HEK293 (cell line): ENCODE results near the gene SPG11.

Experiments used
- GLI2 ChIP-seq: fragments of 450-650 bp; formaldehyde crosslinking; IDR thresholded peaks from 2 replicates; pipeline ENCODE4; 2017; ENCODE audit warnings: missing biosample characterization, missing genetic modification characterization, low read depth, borderline replicate concordance
- KLF1 ChIP-seq: fragments of 450-650 bp; formaldehyde crosslinking; IDR thresholded peaks from 2 replicates; pipeline ENCODE4 v1.5.1; 2016; ENCODE audit warnings: missing biosample characterization, missing genetic modification characterization
- KLF10 ChIP-seq: fragments of 450-650 bp; IDR thresholded peaks from 2 replicates; pipeline ENCODE4 v1.5.1; 2018; ENCODE audit warnings: missing biosample characterization, mild to moderate bottlenecking, missing genetic modification characterization
- KLF8 ChIP-seq: fragments of 450-650 bp; formaldehyde crosslinking; IDR thresholded peaks from 2 replicates; pipeline ENCODE4 v1.5.1; 2016; ENCODE audit warnings: missing biosample characterization, missing genetic modification characterization
- MEIS1 ChIP-seq: sonication (generic); formaldehyde crosslinking; IDR thresholded peaks from 2 replicates; pipeline ENCODE4 v1.8.1; 2022; ENCODE audit warnings: missing genetic modification reagents, mild to moderate bottlenecking, borderline replicate concordance
- TCF7L2 ChIP-seq: IDR thresholded peaks from 2 replicates; pipeline ENCODE4 v1.6.1; 2011; ENCODE audit warnings: low read depth, mild to moderate bottlenecking, inconsistent platforms, low read length, moderate library complexity, borderline replicate concordance
- ZBTB1 ChIP-seq: fragments of 450-650 bp; formaldehyde crosslinking; IDR thresholded peaks from 2 replicates; pipeline ENCODE4 v1.5.1; 2016; ENCODE audit warnings: missing biosample characterization, missing genetic modification characterization
- ZBTB20 ChIP-seq: fragments of 450-650 bp; formaldehyde crosslinking; IDR thresholded peaks from 2 replicates; pipeline ENCODE4 v1.5.1; 2016; ENCODE audit warnings: missing biosample characterization, missing genetic modification characterization
- ZEB2 ChIP-seq: fragments of 450-650 bp; formaldehyde crosslinking; IDR thresholded peaks from 2 replicates; pipeline ENCODE4 v1.5.1; 2016; ENCODE audit warnings: missing biosample characterization, missing genetic modification characterization
- ZNF10 ChIP-seq: fragments of 450-650 bp; formaldehyde crosslinking; IDR thresholded peaks from 2 replicates; pipeline ENCODE4 v1.5.1; 2017; ENCODE audit warnings: missing biosample characterization, missing genetic modification characterization
- ZNF112 ChIP-seq: fragments of 450-650 bp; formaldehyde crosslinking; IDR thresholded peaks from 2 replicates; pipeline ENCODE4 v1.5.0; 2017; ENCODE audit warnings: missing biosample characterization, missing genetic modification characterization
- ZNF140 ChIP-seq: fragments of 450-650 bp; formaldehyde crosslinking; IDR thresholded peaks from 2 replicates; pipeline ENCODE4 v1.5.1; 2016; ENCODE audit warnings: missing biosample characterization, missing genetic modification characterization
- ZNF23 ChIP-seq: fragments of 450-650 bp; formaldehyde crosslinking; IDR thresholded peaks from 2 replicates; pipeline ENCODE4 v1.5.1; 2016; ENCODE audit warnings: missing biosample characterization, missing genetic modification characterization, borderline replicate concordance
- ZNF266 ChIP-seq: fragments of 450-650 bp; formaldehyde crosslinking; IDR thresholded peaks from 2 replicates; pipeline ENCODE4 v1.5.1; 2016; ENCODE audit warnings: missing biosample characterization, missing genetic modification characterization, low read depth
- ZNF292 ChIP-seq: fragments of 450-650 bp; formaldehyde crosslinking; IDR thresholded peaks from 2 replicates; pipeline ENCODE4 v1.5.1; 2016; ENCODE audit warnings: low read depth, missing biosample characterization, missing genetic modification characterization, borderline replicate concordance
- ZNF302 ChIP-seq: fragments of 450-650 bp; formaldehyde crosslinking; IDR thresholded peaks from 2 replicates; pipeline ENCODE4 v1.5.1; 2016; ENCODE audit warnings: missing biosample characterization, missing genetic modification characterization, low read depth
- ZNF324 ChIP-seq: fragments of 450-650 bp; formaldehyde crosslinking; IDR thresholded peaks from 2 replicates; pipeline ENCODE4 v1.5.1; 2016; ENCODE audit warnings: missing biosample characterization, missing genetic modification characterization
- ZNF335 ChIP-seq: fragments of 450-650 bp; formaldehyde crosslinking; conservative IDR thresholded peaks from 2 replicates; pipeline ENCODE4 v1.5.1; 2016; ENCODE audit warnings: missing biosample characterization, missing genetic modification characterization
- ZNF391 ChIP-seq: fragments of 450-650 bp; formaldehyde crosslinking; IDR thresholded peaks from 2 replicates; pipeline ENCODE4 v1.5.1; 2016; ENCODE audit warnings: low read depth, missing biosample characterization, missing genetic modification characterization, borderline replicate concordance
- ZNF416 ChIP-seq: fragments of 450-650 bp; formaldehyde crosslinking; IDR thresholded peaks from 2 replicates; pipeline ENCODE4 v1.5.1; 2016; ENCODE audit warnings: missing biosample characterization, missing genetic modification characterization
- ZNF426 ChIP-seq: fragments of 450-650 bp; formaldehyde crosslinking; IDR thresholded peaks from 2 replicates; pipeline ENCODE4 v1.5.1; 2017; ENCODE audit warnings: missing biosample characterization, missing genetic modification characterization, mild to moderate bottlenecking, inconsistent platforms, moderate library complexity
- ZNF48 ChIP-seq: fragments of 450-650 bp; formaldehyde crosslinking; IDR thresholded peaks from 2 replicates; pipeline ENCODE4 v1.5.1; 2016; ENCODE audit warnings: missing biosample characterization, missing genetic modification characterization
- ZNF501 ChIP-seq: fragments of 450-650 bp; formaldehyde crosslinking; IDR thresholded peaks from 2 replicates; pipeline ENCODE4 v1.5.1; 2016; ENCODE audit warnings: missing biosample characterization, missing genetic modification characterization
- ZNF621 ChIP-seq: fragments of 450-650 bp; formaldehyde crosslinking; IDR thresholded peaks from 2 replicates; pipeline ENCODE4 v1.5.1; 2017; ENCODE audit warnings: missing biosample characterization, missing genetic modification characterization
- ZNF664 ChIP-seq: fragments of 450-650 bp; formaldehyde crosslinking; IDR thresholded peaks from 2 replicates; pipeline ENCODE4 v1.5.1; 2016; ENCODE audit warnings: missing biosample characterization, missing genetic modification characterization
- ZNF677 ChIP-seq: fragments of 450-650 bp; IDR thresholded peaks from 2 replicates; pipeline ENCODE4 v1.5.0; 2018; ENCODE audit warnings: missing biosample characterization, mild to moderate bottlenecking, missing genetic modification characterization, moderate library complexity
- ZNF768 ChIP-seq: fragments of 450-650 bp; formaldehyde crosslinking; IDR thresholded peaks from 2 replicates; pipeline ENCODE4 v1.5.1; 2018; ENCODE audit warnings: missing biosample characterization, mild to moderate bottlenecking, missing genetic modification characterization
- ZSCAN23 ChIP-seq: fragments of 450-650 bp; formaldehyde crosslinking; IDR thresholded peaks from 2 replicates; pipeline ENCODE4 v1.5.1; 2016; ENCODE audit warnings: missing biosample characterization, missing genetic modification characterization
- TF ChIP-seq, protein P1 (sequence below): fragments of 450-650 bp; formaldehyde crosslinking; IDR thresholded peaks from 2 replicates; pipeline ENCODE4 v1.5.1; 2016; ENCODE audit warnings: missing biosample characterization, missing genetic modification characterization
- TF ChIP-seq, protein P2 (sequence below): fragments of 450-650 bp; formaldehyde crosslinking; IDR thresholded peaks from 2 replicates; pipeline ENCODE4 v1.5.1; 2016; ENCODE audit warnings: missing biosample characterization, missing genetic modification characterization
- TF ChIP-seq, protein P3 (sequence below): fragments of 450-650 bp; formaldehyde crosslinking; IDR thresholded peaks from 2 replicates; pipeline ENCODE4 v1.5.1; 2016; ENCODE audit warnings: missing biosample characterization, missing genetic modification characterization
- TF ChIP-seq, protein P4 (sequence below): fragments of 450-650 bp; formaldehyde crosslinking; IDR thresholded peaks from 2 replicates; pipeline ENCODE4 v1.5.1; 2016; ENCODE audit warnings: missing biosample characterization, missing genetic modification characterization
- TF ChIP-seq, protein P5 (sequence below): fragments of 450-650 bp; formaldehyde crosslinking; IDR thresholded peaks from 2 replicates; pipeline ENCODE4 v1.5.1; 2016; ENCODE audit warnings: missing biosample characterization, missing genetic modification characterization

Gene SPG11

GRCh38 chr15:44536962-44537734 is 126.3 kb downstream of the SPG11 start, which contains the start of gene EIF3J (continued):
- TF ChIP-seq ZNF768 (tag by site-specific recombination), result no peak
- TF ChIP-seq, protein P1, sequence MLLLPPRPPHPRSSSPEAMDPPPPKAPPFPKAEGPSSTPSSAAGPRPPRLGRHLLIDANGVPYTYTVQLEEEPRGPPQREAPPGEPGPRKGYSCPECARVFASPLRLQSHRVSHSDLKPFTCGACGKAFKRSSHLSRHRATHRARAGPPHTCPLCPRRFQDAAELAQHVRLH (tag by site-specific recombination), result no peak
- TF ChIP-seq ZNF266 (tag by site-specific recombination), result no peak
- no peak for TF ChIP-seq ZNF324
- TF ChIP-seq, protein P2, sequence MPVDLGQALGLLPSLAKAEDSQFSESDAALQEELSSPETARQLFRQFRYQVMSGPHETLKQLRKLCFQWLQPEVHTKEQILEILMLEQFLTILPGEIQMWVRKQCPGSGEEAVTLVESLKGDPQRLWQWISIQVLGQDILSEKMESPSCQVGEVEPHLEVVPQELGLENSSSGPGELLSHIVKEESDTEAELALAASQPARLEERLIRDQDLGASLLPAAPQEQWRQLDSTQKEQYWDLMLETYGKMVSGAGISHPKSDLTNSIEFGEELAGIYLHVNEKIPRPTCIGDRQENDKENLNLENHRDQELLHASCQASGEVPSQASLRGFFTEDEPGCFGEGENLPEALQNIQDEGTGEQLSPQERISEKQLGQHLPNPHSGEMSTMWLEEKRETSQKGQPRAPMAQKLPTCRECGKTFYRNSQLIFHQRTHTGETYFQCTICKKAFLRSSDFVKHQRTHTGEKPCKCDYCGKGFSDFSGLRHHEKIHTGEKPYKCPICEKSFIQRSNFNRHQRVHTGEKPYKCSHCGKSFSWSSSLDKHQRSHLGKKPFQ (tag by site-specific recombination), result peak; percentile 88
- peak; percentile 7; the same call in 1 of the 2 replicates for TF ChIP-seq ZBTB20 (tag by site-specific recombination)
- TF ChIP-seq, protein P3, sequence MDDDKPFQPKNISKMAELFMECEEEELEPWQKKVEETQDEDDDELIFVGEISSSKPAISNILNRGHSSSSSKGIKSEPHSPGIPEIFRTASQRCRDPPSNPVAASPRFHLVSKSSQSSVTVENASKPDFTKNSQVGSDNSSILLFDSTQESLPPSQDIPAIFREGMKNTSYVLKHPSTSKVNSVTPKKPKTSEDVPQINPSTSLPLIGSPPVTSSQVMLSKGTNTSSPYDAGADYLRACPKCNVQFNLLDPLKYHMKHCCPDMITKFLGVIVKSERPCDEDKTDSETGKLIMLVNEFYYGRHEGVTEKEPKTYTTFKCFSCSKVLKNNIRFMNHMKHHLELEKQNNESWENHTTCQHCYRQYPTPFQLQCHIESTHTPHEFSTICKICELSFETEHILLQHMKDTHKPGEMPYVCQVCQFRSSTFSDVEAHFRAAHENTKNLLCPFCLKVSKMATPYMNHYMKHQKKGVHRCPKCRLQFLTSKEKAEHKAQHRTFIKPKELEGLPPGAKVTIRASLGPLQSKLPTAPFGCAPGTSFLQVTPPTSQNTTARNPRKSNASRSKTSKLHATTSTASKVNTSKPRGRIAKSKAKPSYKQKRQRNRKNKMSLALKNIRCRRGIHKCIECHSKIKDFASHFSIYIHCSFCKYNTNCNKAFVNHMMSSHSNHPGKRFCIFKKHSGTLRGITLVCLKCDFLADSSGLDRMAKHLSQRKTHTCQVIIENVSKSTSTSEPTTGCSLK (tag by site-specific recombination), result no peak
- peak; percentile 88 for TF ChIP-seq ZNF335 (tag by site-specific recombination)
- TF ChIP-seq KLF8 (tag by site-specific recombination), result no peak; the same call in 1 of the 2 replicates
- TF ChIP-seq TCF7L2, result no peak
- no peak for TF ChIP-seq ZNF621 (tag by site-specific recombination)
- peak; percentile 54; the same call in 1 of the 2 replicates for TF ChIP-seq ZEB2 (tag by site-specific recombination)
- TF ChIP-seq ZNF426, result no peak
- TF ChIP-seq MEIS1 (CRISPR knock-in tag), result no peak
- TF ChIP-seq ZNF302 (tag by site-specific recombination), result no peak
- TF ChIP-seq ZNF140 (tag by site-specific recombination), result no peak
- no peak for TF ChIP-seq GLI2
- TF ChIP-seq, protein P4, sequence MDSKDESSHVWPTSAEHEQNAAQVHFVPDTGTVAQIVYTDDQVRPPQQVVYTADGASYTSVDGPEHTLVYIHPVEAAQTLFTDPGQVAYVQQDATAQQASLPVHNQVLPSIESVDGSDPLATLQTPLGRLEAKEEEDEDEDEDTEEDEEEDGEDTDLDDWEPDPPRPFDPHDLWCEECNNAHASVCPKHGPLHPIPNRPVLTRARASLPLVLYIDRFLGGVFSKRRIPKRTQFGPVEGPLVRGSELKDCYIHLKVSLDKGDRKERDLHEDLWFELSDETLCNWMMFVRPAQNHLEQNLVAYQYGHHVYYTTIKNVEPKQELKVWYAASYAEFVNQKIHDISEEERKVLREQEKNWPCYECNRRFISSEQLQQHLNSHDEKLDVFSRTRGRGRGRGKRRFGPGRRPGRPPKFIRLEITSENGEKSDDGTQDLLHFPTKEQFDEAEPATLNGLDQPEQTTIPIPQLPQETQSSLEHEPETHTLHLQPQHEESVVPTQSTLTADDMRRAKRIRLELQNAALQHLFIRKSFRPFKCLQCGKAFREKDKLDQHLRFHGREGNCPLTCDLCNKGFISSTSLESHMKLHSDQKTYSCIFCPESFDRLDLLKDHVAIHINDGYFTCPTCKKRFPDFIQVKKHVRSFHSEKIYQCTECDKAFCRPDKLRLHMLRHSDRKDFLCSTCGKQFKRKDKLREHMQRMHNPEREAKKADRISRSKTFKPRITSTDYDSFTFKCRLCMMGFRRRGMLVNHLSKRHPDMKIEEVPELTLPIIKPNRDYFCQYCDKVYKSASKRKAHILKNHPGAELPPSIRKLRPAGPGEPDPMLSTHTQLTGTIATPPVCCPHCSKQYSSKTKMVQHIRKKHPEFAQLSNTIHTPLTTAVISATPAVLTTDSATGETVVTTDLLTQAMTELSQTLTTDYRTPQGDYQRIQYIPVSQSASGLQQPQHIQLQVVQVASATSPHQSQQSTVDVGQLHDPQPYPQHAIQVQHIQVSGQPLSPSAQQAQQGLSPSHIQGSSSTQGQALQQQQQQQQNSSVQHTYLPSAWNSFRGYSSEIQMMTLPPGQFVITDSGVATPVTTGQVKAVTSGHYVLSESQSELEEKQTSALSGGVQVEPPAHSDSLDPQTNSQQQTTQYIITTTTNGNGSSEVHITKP (tag by site-specific recombination), result no peak
- TF ChIP-seq ZSCAN23 (tag by site-specific recombination), result no peak
- TF ChIP-seq ZNF664 (tag by site-specific recombination), result no peak
- no peak for TF ChIP-seq KLF1 (tag by site-specific recombination)
- no peak for TF ChIP-seq ZNF112 (tag by site-specific recombination)
- TF ChIP-seq, protein P5, sequence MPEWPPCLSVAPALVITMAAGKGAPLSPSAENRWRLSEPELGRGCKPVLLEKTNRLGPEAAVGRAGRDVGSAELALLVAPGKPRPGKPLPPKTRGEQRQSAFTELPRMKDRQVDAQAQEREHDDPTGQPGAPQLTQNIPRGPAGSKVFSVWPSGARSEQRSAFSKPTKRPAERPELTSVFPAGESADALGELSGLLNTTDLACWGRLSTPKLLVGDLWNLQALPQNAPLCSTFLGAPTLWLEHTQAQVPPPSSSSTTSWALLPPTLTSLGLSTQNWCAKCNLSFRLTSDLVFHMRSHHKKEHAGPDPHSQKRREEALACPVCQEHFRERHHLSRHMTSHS (tag by site-specific recombination), result no peak
- no peak for TF ChIP-seq ZNF48 (tag by site-specific recombination)
- TF ChIP-seq KLF10 (tag by site-specific recombination), result no peak
- TF ChIP-seq ZNF391 (tag by site-specific recombination), result peak; percentile 34; the same call in 1 of the 2 replicates
- no peak for TF ChIP-seq ZNF23 (tag by site-specific recombination)
- no peak for TF ChIP-seq ZNF677 (tag by site-specific recombination)
- no peak for TF ChIP-seq ZNF10 (tag by site-specific recombination)
- no peak for TF ChIP-seq ZNF416
- no peak for TF ChIP-seq ZBTB1 (tag by site-specific recombination)
- no peak for TF ChIP-seq ZNF292 (tag by site-specific recombination)
- TF ChIP-seq ZNF501 (tag by site-specific recombination), result no peak; the same call in 1 of the 2 replicates
